GM19395 (cell line): ENCODE measurements around the gene PSKH1.
A peak's percentile ranks its signal among the peaks of the same experiment; 100 is the strongest.

Source experiments
- ATAC-seq: cut with Tn5 transposase; IDR thresholded peaks from one replicate; pipeline ENCODE4 v1.9.1; 2021; ENCODE audit warnings: mild to moderate bottlenecking, moderate library complexity; ENCODE audit not compliant: unreplicated experiment

PSKH1 gene

GRCh38 chr16:67864594-67864993 is 28.5 kb upstream of the PSKH1 start:
- no peak for ATAC-seq

DNA sequence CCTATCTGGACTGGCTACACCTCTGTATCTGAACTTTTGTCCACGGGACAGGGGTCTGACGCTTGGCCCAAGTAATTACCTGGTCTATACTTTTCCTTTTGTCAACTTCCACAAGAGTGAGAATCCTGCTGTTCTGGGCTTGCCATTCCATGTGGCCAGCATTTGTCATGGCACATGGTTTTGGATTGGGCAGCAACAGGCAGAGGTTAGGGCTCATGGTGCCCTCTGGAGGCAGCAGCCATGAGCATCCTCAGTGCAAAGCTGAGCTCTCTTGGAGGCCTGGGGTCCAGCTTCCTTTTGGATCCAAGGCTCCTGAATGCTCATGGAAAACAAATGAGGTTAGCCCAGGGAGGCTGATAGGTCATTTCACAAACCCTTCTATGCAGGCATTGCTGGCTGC is 27.7 kb upstream of the PSKH1 start:
- no peak for ATAC-seq

DNA sequence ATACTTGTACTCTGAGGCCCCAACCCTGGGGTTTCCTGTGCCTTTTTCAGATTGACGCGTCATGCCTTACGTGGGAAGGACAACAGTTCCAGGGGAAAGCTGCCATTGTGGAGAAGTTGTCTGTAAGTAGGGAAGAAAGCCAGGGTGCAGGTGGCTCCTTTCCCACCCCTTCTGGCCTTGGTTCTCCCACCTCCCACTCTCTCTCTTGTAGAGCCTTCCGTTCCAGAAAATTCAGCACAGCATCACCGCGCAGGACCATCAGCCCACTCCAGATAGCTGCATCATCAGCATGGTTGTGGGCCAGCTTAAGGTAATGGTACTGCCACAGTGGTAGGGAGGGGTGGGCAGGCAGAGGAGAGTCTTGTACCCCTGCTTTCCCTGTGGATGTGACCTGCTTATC is 24.8 kb upstream of the PSKH1 start:
- no peak for ATAC-seq

DNA sequence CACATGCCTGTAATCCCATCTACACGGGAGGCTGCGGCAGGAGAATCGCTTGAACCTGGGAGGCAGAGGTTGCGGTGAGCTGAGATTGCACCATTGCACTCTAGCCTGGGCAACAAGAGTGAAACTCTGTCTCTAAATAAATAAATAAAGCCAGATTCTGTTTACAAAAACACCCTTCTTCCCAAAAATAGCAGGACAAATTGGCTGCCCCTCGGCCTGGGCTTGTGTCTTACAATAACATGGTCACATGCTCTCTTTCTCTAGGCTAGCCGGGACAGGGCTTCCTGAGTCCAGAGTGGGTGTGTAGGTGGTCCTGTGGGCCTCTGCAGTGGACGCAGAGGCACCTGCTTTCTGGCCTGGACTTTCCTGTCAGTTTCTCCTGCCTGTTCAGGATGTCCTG is 23.4 kb upstream of the PSKH1 start:
- no peak for ATAC-seq

DNA sequence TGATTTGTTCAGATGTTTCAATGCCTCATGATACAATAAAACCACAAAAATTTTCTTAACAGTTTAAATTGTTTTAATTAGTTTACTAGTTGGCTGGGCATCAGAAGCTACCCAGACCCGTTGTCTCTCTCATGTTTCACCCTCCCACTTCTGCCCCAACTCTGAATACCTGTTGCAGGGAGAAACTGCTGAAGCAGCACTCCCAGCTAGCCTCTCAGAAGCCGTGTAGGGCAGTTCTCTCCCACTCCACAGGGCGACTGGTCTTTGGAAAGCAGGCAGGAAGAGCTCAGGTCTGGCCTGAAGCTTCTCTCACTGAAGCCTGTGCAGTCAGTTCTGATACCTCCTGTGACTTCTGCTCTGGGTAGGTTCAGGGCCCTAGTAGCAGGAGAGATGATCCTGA is 21.8 kb upstream of the PSKH1 start:
- ATAC-seq, result no peak

GRCh38 chr16:67872131-67872630 is 20.9 kb upstream of the PSKH1 start:
- ATAC-seq, result no peak

DNA sequence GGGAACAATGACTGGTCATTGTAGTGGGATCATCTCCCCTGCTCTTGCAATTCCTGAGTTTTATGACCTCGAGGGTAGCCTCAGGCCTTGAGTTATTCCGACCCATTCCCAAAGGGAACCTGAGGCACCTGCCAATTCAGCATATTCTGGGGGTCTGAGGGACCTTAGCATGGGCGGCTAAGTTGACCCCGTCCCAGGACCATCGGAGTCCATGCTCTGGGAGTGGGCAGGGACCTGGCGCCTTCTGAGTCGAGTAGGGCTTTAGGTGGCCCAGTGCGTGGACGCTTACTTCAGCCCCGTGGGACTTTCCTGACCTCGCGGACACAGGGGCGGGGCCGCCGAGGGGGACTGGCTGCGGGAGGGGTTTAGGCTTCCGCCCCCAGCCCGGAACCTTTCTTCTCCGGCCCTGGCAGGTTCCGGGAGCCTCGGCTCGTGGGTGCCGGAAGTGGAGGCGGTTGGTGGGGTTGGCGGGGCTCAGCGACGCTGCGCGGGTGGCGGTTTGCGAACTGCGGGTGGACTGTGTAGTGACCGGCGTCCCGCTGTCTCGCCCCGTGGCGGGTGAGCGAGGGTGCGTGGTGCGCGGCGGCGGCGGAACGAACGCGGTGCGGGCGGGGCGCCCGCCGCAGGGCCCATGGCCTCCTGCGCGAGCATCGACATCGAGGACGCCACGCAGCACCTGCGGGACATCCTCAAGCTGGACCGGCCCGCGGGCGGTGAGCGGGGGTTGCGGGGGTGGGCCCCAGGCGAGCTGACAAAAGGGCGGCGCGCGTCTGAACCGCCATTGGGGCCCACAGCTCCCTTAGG is 20.2 kb upstream of the PSKH1 start, which contains the start of gene EDC4:
Gene EDC4, plus strand, starts transcription at position 422 of the 804 bp plus-strand sequence. Its CDS starts 210 bp downstream, at position 632.
- peak; percentile 68 for ATAC-seq

DNA sequence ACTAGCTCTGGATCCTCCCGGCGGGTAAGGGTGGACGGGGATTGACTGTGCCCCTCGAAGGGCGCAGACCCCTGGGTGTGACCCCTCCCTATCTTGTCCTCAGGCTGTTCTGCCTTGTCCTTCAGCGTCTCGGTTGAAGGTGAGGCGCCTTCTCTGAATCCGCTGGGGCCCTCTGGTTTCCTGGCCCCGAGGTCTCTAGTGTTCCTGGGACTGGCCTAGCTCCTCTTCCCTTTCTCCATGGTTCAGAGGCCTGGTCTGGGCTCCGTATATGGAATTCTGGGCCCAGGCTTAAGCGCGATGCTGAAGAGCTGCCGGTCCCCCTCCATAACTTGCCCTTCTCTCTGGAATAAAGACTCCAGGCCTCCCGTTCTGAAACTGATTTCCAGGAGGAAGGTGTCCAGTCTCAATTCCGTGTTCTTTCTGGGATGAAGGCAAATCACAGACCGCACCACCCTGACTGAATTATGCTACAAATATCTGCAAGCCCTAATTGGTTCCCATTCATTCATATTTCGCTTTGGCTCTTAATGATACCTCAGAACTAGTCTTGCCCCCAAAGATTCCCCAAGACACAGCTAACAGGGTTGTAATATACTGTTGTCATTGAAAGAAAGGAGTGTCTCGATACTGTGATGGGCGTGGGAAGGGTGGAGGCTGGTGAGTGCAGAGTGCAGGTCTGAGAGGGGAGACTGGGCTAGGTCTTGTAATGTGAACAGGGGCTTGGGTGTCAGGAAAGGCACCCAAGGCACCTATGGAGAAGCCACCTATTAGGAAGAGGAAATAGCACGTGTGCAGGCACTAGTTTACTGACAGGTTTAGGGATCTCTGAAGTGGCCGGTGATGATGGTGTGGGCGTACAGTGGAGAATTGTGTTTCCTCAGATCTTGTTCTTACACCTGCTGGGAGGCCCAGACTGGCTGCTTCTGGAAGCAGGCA is 19.4 kb upstream of the PSKH1 start:
- ATAC-seq, result peak; percentile 16

DNA sequence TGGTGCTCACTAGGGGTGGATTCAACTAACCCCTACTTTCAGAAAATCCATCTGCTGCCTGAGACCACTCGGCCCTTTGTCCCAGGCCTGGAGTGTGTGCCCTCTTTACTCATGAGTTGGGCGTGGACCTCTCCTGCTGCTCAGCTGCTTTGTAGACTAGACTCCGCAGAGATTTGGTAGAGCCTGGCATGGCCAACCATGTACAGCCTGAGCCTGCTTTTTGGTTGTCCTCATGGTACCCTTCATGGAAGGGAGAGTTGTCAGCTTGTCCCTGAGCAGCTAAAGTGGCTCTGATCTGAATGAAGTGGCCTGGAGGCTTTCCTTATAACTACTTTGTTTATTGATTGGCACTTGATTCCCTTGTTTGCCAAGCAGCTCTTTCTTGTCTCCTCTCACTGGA is 18.7 kb upstream of the PSKH1 start:
- no peak for ATAC-seq

GRCh38 chr16:67877064-67877463 is 16.0 kb upstream of the PSKH1 start:
- no peak for ATAC-seq

- ATAC-seq, result no peak
Observed at GRCh38 chr16:67878232-67878631, 14.8 kb upstream of the PSKH1 start.

DNA sequence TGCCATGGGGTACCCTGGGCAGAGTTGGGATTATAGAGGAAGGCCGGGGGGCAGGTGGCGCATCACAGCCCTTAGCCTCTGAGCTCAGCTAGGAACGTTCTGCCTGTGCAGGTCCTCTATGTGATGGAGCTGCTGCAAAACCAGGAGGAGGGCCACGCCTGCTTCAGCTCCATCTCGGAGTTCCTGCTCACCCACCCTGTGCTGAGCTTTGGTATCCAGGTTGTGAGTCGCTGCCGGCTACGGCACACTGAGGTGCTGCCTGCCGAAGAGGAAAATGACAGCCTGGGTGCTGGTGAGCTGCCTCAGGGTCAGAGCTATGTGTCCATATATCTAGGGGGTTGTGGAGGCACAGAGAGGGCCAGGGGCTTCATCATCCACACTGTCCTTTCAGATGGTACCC is 14.2 kb upstream of the PSKH1 start:
- no peak for ATAC-seq

GRCh38 chr16:67879462-67879861 is 13.6 kb upstream of the PSKH1 start:
- ATAC-seq, result no peak

DNA sequence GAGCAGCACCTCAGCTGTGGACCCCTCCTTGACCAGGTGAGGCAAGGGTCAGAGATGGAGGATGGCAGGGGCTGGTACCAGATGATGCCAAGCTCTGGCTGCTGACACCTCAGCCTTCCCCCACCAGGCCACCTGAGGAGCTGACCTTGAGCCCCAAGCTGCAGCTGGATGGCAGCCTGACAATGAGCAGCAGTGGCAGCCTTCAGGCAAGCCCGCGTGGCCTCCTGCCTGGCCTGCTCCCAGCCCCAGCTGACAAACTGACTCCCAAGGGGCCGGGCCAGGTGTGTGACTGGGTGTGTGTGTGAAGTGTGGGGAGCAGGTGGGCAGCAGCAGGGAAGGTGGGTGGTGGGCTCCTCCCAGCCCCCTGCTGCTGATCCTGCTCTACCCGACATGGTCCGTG is 13.1 kb upstream of the PSKH1 start:
- ATAC-seq, result no peak

- ATAC-seq, result no peak
Observed at GRCh38 chr16:67880584-67880983, 12.5 kb upstream of the PSKH1 start.

GRCh38 chr16:67881621-67882161 is 11.4 kb upstream of the PSKH1 start:
- ATAC-seq, result no peak

DNA sequence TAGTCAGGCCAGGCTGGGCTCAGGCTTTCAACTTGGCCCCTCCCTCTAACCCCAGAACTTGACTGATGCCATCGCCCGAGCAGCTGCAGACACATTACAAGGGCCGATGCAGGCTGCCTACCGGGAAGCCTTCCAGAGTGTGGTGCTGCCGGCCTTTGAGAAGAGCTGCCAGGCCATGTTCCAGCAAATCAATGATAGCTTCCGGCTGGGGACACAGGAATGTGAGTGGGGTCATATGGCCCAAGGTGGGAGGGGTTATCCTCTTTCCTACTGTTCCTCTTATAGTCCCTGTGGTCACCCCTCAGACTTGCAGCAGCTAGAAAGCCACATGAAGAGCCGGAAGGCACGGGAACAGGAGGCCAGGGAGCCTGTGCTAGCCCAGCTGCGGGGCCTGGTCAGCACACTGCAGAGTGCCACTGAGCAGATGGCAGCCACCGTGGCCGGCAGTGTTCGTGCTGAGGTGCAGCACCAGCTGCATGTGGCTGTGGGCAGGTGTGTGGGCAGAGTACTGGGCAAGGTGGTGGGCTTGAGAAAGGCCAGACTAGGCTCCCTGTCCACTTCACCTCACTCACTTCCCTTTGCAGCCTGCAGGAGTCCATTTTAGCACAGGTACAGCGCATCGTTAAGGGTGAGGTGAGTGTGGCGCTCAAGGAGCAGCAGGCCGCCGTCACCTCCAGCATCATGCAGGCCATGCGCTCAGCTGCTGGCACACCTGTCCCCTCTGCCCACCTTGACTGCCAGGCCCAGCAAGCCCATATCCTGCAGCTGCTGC is 10.5 kb upstream of the PSKH1 start:
- ATAC-seq, result no peak

GRCh38 chr16:67883146-67883871 is 9.7 kb upstream of the PSKH1 start:
- ATAC-seq, result no peak

GRCh38 chr16:67883872-67884261 is 9.2 kb upstream of the PSKH1 start:
- no peak for ATAC-seq

GRCh38 chr16:67884684-67885083 is 8.4 kb upstream of the PSKH1 start, which contains the start of gene NRN1L:
NRN1L (plus strand) TSS chr16:67884885; CDS start chr16:67884904, 19 bp downstream.
- ATAC-seq, result no peak
